BLaER1 treated with 17β-estradiol and CSF1 and Interleukin-3, amounts not matched to agents 10 nM and 100 nM (cell line): ENCODE measurements around the gene CCDC57.
A peak's percentile ranks its signal among the peaks of the same experiment; 100 is the strongest.

Experiments used
- H3K27ac ChIP-seq, 11 experiments: shearing (Covaris generic); formaldehyde crosslinking; 2 replicates each; pipeline ENCODE4 v1.8.1; 2022
- H3K27me3 ChIP-seq, 11 experiments: shearing (Covaris generic); formaldehyde crosslinking; 2 replicates each; pipeline ENCODE4 v1.8.1; 2022
- H3K36me3 ChIP-seq, 11 experiments: shearing (Covaris generic); formaldehyde crosslinking; 2 replicates each; pipeline ENCODE4 v1.8.1; 2022
- H3K4me1 ChIP-seq, 10 experiments: shearing (Covaris generic); formaldehyde crosslinking; 2 replicates each; pipeline ENCODE4 v1.8.1; 2022
- H3K4me2 ChIP-seq, 11 experiments: shearing (Covaris generic); formaldehyde crosslinking; 2 replicates each; pipeline ENCODE4 v1.8.1; 2022
- H3K4me3 ChIP-seq, 10 experiments: shearing (Covaris generic); formaldehyde crosslinking; 2 replicates each; pipeline ENCODE4 v1.8.1; 2022
- H3K9ac ChIP-seq, 11 experiments: shearing (Covaris generic); formaldehyde crosslinking; 2 replicates each; pipeline ENCODE4 v1.8.1; 2022
- H3K9me3 ChIP-seq, 11 experiments: shearing (Covaris generic); formaldehyde crosslinking; replicated peaks in 1 of 11; 2 replicates each; pipeline ENCODE4 v1.8.1; 2022
- H4K20me1 ChIP-seq, 11 experiments: shearing (Covaris generic); formaldehyde crosslinking; 2 replicates each; pipeline ENCODE4 v1.8.1; 2022
- Cebpa-rat ChIP-seq, 11 experiments: shearing (Covaris generic); IDR thresholded peaks; 2 replicates each; pipeline ENCODE4 v1.8.1; 2022

The CCDC57 gene

DNA sequence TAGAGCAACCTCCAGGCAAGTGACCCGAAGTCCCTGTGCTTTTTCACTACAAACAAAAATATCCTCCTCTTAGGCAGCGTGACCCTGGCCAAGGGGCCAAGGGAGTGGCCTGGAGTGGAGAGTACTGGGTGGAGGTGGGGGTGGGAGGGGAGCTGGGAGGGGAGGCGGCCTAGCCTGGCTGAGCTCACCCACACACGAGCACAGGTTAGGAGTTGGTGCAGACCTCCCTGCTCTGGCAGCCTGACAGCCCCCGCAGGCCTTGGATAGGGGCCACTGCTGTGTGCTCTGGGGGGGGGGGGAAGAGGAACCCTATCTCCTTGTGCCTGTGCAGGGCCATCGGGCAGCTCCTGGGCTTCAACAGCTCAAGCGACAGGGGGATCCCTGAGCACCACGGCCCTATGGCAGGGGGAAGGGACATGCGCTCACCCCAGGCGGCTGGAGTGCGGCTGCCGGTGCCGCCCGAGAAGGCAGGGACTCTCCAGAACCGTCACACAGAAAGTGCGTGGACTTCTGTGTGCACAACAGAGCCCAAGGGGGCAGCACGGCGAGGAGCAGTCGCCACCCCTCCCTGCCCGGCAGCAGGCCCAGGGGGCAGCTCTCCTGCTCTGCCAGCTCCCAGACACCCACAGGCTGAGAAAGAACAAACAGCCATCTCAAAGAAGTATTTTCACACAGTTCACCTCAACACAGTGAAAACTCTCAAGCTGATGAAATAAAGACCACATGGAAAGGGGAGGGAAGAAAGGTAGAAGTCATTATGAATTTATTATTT is 29.5 kb upstream of the CCDC57 start:
- Histone ChIP-seq H3K4me1 (peaks cover 68 to 86% (median 76%) of the 10 kb centered on the region in 10 experiments), H3K27me3 (no peaks in the 10 kb centered on the region), H3K4me3 (no peak overlapping the region), H3K27ac (peak overlapping the region in 9 of 11 experiments; percentile 3 to 46 (median 15); a peak in 11 of 22 replicates), H3K9ac (peak overlapping the region in 8 of 11 experiments; percentile 16 to 68 (median 50); a peak in 13 of 22 replicates), H3K9me3 (no peaks in the 10 kb centered on the region), H3K36me3 (peaks cover 57 to 93% (median 70%) of the 10 kb centered on the region in 11 experiments), H3K4me2 (peak overlapping the region; percentile 72 to 100 (median 97); a peak in 21 of 22 replicates), H4K20me1 (peaks cover 99 to 100% (median 100%) of the 10 kb centered on the region in 11 experiments)
- TF ChIP-seq Cebpa-rat (IDR thresholded peaks at IDR 0.05) = no peak

DNA sequence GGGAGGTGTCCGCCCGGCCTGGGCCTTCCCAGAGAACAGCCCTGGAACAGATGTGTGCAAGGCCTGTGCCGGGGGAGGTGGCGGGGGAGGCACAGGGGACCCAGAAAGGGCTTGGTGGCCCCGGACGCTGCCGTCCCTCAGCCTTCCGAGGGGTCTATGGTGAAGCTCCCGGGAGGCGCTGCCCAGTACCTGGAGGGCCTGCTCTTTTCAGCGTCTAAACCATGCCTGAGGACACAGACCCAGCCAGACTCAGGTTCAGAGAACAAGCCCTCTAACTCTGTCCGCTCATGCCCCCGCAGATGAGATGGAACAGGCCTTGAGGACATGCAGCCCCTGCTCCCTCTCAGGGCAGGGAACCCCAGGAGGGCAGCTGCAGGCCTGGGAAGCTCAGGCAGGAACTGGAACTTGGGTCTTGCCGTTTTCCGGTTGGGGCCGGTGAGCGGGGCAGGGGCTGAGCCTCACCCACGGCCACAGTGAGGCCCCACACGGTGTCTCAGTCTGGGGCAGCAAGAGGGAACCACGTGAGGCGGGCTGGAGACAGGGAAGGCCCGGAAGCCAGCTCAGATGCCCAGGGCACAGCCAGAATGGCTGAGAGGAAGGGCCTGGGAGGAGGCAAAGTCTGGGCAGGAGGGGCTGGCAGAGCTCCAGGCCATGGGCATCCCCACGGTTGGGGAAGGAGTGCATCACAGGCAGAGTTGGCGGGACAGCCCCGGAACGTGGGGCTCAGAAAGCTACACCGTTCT is 28.7 kb upstream of the CCDC57 start:
- Histone ChIP-seq H4K20me1 (peaks cover 99 to 100% (median 100%) of the 10 kb centered on the region in 11 experiments), H3K27me3 (no peaks in the 10 kb centered on the region), H3K9me3 (no peaks in the 10 kb centered on the region), H3K4me2 (peak overlapping the region; percentile 72 to 100 (median 97)), H3K27ac (peak overlapping the region in 10 of 11 experiments; percentile 3 to 46 (median 21); a peak in 13 of 22 replicates), H3K36me3 (peaks cover 49 to 93% (median 68%) of the 10 kb centered on the region in 11 experiments), H3K9ac (peak overlapping the region in 10 of 11 experiments; percentile 16 to 68 (median 44); a peak in 16 of 22 replicates), H3K4me3 (no peak overlapping the region), H3K4me1 (peaks cover 68 to 86% (median 76%) of the 10 kb centered on the region in 10 experiments)
- no peak for TF ChIP-seq Cebpa-rat (IDR thresholded peaks at IDR 0.05)

GRCh38 chr17:82240506-82241182 is 28.0 kb upstream of the CCDC57 start:
- H3K4me2 ChIP-seq = peak overlapping the region; percentile 72 to 100 (median 97)

GRCh38 chr17:82239926-82240505 is 27.4 kb upstream of the CCDC57 start:
- Histone ChIP-seq H3K4me3 (no peak overlapping the region; a peak in 1 of 20 replicates), H3K4me2 (peak overlapping the region; percentile 72 to 100 (median 97)), H3K9me3 (no peaks in the 10 kb centered on the region), H3K9ac (peak overlapping the region; percentile 28 to 68 (median 47); a peak in 15 of 22 replicates), H3K27me3 (no peaks in the 10 kb centered on the region), H3K4me1 (peaks cover 76 to 90% (median 85%) of the 10 kb centered on the region in 10 experiments), H4K20me1 (peaks cover 99 to 100% (median 100%) of the 10 kb centered on the region in 11 experiments), H3K27ac (peak overlapping the region in 7 of 11 experiments; percentile 10 to 46 (median 33); a peak in 8 of 22 replicates), H3K36me3 (peaks cover 36 to 91% (median 68%) of the 10 kb centered on the region in 11 experiments)
- TF ChIP-seq Cebpa-rat (IDR thresholded peaks at IDR 0.05) = no peak

More at GRCh38 chr17:82240506-82241182, 28.0 kb upstream of the CCDC57 start:
- H3K27me3 ChIP-seq = no peaks in the 10 kb centered on the region
- peak overlapping the region; percentile 28 to 68 (median 47); a peak in 20 of 22 replicates for H3K9ac ChIP-seq
- peaks cover 72 to 86% (median 80%) of the 10 kb centered on the region in 10 experiments for H3K4me1 ChIP-seq
- H3K27ac ChIP-seq = peak overlapping the region in 8 of 11 experiments; percentile 9 to 46 (median 28); a peak in 10 of 22 replicates
- H3K4me3 ChIP-seq = no peak overlapping the region
- TF ChIP-seq Cebpa-rat (IDR thresholded peaks at IDR 0.05) = no peak
- H4K20me1 ChIP-seq = peaks cover 99 to 100% (median 100%) of the 10 kb centered on the region in 11 experiments
- peaks cover 42 to 92% (median 68%) of the 10 kb centered on the region in 11 experiments for H3K36me3 ChIP-seq
- no peaks in the 10 kb centered on the region for H3K9me3 ChIP-seq

GRCh38 chr17:82239401-82239925 is 26.8 kb upstream of the CCDC57 start:
- H3K9me3 ChIP-seq = no peaks in the 10 kb centered on the region
- H3K4me1 ChIP-seq = peaks cover 81 to 96% (median 90%) of the 10 kb centered on the region in 10 experiments
- peaks cover 99 to 100% (median 100%) of the 10 kb centered on the region in 11 experiments for H4K20me1 ChIP-seq
- peak overlapping the region; percentile 72 to 100 (median 97) for H3K4me2 ChIP-seq
- no peaks in the 10 kb centered on the region for H3K27me3 ChIP-seq
- H3K4me3 ChIP-seq = no peak overlapping the region; a peak in 2 of 20 replicates
- peaks cover 30 to 85% (median 68%) of the 10 kb centered on the region in 11 experiments for H3K36me3 ChIP-seq
- H3K9ac ChIP-seq = peak overlapping the region in 9 of 11 experiments; percentile 28 to 68 (median 47); a peak in 13 of 22 replicates
- TF ChIP-seq Cebpa-rat (IDR thresholded peaks at IDR 0.05) = no peak
- H3K27ac ChIP-seq = peak overlapping the region in 3 of 11 experiments; percentile 7 to 25 (median 21); a peak in 4 of 22 replicates

DNA sequence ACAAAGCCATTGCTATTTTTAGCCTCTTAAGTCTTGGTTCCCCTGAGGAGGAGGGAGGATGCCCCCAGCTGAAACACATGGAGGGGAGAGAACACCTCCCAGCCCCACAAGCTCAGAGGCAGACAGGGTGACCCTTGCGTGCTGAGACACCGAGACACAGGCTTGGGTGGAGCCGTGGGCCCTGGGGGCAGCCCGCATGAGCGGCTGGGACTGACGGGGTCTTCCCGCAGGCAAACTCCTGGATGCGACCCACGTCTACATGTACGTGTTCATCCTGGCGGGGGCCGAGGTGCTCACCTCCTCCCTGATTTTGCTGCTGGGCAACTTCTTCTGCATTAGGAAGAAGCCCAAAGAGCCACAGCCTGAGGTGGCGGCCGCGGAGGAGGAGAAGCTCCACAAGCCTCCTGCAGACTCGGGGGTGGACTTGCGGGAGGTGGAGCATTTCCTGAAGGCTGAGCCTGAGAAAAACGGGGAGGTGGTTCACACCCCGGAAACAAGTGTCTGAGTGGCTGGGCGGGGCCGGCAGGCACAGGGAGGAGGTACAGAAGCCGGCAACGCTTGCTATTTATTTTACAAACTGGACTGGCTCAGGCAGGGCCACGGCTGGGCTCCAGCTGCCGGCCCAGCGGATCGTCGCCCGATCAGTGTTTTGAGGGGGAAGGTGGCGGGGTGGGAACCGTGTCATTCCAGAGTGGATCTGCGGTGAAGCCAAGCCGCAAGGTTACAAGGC is 26.0 kb upstream of the CCDC57 start:
- Histone ChIP-seq H3K9me3 (no peaks in the 10 kb centered on the region), H3K4me2 (peak overlapping the region; percentile 87 to 100 (median 97)), H3K27me3 (no peaks in the 10 kb centered on the region), H3K4me1 (peaks cover 90 to 100% (median 98%) of the 10 kb centered on the region in 10 experiments), H4K20me1 (peaks cover 98 to 100% (median 100%) of the 10 kb centered on the region in 11 experiments), H3K4me3 (peak overlapping the region; percentile 9 to 99 (median 38); a peak in 17 of 20 replicates), H3K9ac (peak overlapping the region; percentile 23 to 74 (median 61); a peak in 20 of 22 replicates), H3K27ac (peak overlapping the region in 9 of 11 experiments; percentile 23 to 77 (median 53); a peak in 16 of 22 replicates), H3K36me3 (peaks cover 22 to 83% (median 60%) of the 10 kb centered on the region in 11 experiments)
- no peak for TF ChIP-seq Cebpa-rat (IDR thresholded peaks at IDR 0.05)
